ENCODE measurements around the gene STK10. TPM values are rescaled to one million over a fixed set of nuclear protein-coding genes. Genes with fewer than 3 reads are reported as not detected.

The STK10 gene
- total and polyA plus RNA-seq, 9 of the 15 experiments (the other 6 are each of a cell fraction or from before 2014, with no cell fraction given) = 0.30 to 6.7 (median 2.4) TPM

GRCh38 chr5:172235132-172235780 is 47.2 kb upstream of the STK10 start:
- intact Hi-C loops (cut with micrococcal nuclease) = no loop called here
- Histone ChIP-seq H3K79me2 (ENCODE audit: control insufficient read depth, insufficient read depth, low read length) (no peaks in the 10 kb centered on the region), H3K4me1 (replicated peaks in 1 of 2; ENCODE audit: control insufficient read depth in 2 of 2, insufficient read depth in 2 of 2, low read length in 2 of 2) (no peaks in the 10 kb centered on the region), H2AFZ (ENCODE audit: low read depth, low read length) (no peak overlapping the region), H3K9me3 (replicated peaks; ENCODE audit: control insufficient read depth, insufficient read depth, low read depth, low read length) (no peaks in the 10 kb centered on the region), H3K9me1 (ENCODE audit: control insufficient read depth, insufficient read depth, low read length) (no peaks in the 10 kb centered on the region), H3K27ac (ENCODE audit: extremely low read depth, low read depth, low read length) (no peak overlapping the region), H3K36me3 (ENCODE audit: control insufficient read depth, insufficient read depth, low read length) (no peaks in the 10 kb centered on the region), H4K20me1 (replicated peaks; ENCODE audit: control insufficient read depth, insufficient read depth, low read length) (no peaks in the 10 kb centered on the region), H3K9ac (ENCODE audit: insufficient read depth in 1 of 2, low read depth in 2 of 2, low read length in 2 of 2) (no peak overlapping the region), H3K27me3 (ENCODE audit: control insufficient read depth in 2 of 2, insufficient read depth in 2 of 2, low read length in 2 of 2) (peaks cover 10% of the 10 kb centered on the region in 2 experiments; a peak in 3 of 5 replicates), H3K4me2 (ENCODE audit: insufficient read depth, low read length) (no peak overlapping the region), H3K4me3 (no peak overlapping the region)
- no TSS peak for BruUV-seq (replicated peaks)
- ChIA-PET CTCF (ENCODE audit: low intra/inter-chr PET ratio) (no interaction called here), POLR2A (interaction anchor here (0.6 kb wide), 1 partner anchor 8 kb away, joined by 3 read pairs; no protein-coding TSS in a partner anchor)
- ATAC-seq (no peak), FAIRE-seq (no peak), DNase-seq (ENCODE audit: extremely low read depth in 1 of 4, low spot score in 3 of 4) (no peak)
- WGBS (ENCODE audit: insufficient coverage, low coverage, missing lambda C conversion rate) = 2% methylated on average over 4 of the region's 4 CpGs
- TF ChIP-seq PHF8 (IDR thresholded peaks at IDR 0.05; ENCODE audit: borderline replicate concordance, low read length) (no peak), ZNF551 (CRISPR knock-in tag; IDR thresholded peaks at IDR 0.05) (no peak), NFIC (IDR thresholded peaks at IDR 0.05) (no peak), SETDB1 (IDR thresholded peaks at IDR 0.05; ENCODE audit: low read length) (no peak), ETV6 (IDR thresholded peaks at IDR 0.05; ENCODE audit: borderline replicate concordance in 1 of 2, low read depth in 2 of 2, low read length in 1 of 2) (no peak), ETV6 (CRISPR knock-in tag; IDR thresholded peaks at IDR 0.05; ENCODE audit: borderline replicate concordance) (no peak), ZNF561 (CRISPR knock-in tag; conservative IDR thresholded peaks at IDR 0.05) (no peak), ARNT (IDR thresholded peaks at IDR 0.05) (no peak), RCOR1 (IDR thresholded peaks at IDR 0.05; ENCODE audit: borderline replicate concordance in 1 of 2, low read depth in 2 of 2, low read length in 2 of 2) (no peak), KDM1A (IDR thresholded peaks at IDR 0.05) (no peak), WHSC1 (IDR thresholded peaks at IDR 0.05; ENCODE audit: low read length) (no peak), SNAPC5 (CRISPR knock-in tag; IDR thresholded peaks at IDR 0.05) (no peak), MCM3 (IDR thresholded peaks at IDR 0.05) (no peak), USF2 (CRISPR knock-in tag; IDR thresholded peaks at IDR 0.05) (no peak)
- in situ Hi-C loops (cut with MboI) = no loop called here
